GM23338 (cell line): ENCODE results near the gene CAMK2N2. TPM values are rescaled to one million over a fixed set of nuclear protein-coding genes. Genes with fewer than 3 reads are reported as not detected.

Source experiments
- ATAC-seq: fragments of 200-7000 bp; cut with Tn5 transposase; 3 replicates; pipeline ENCODE4 v1.9.1; 2020
- DNase-seq: peaks from one replicate; pipeline ENCODE4 v3.0.0-alpha.2; 2015; ENCODE audit warnings: low spot score
- H2AFZ ChIP-seq: fragments of 200-600 bp; sonication (generic); 2 replicates; pipeline ENCODE4 v1.8.0; 2016; ENCODE audit warnings: antibody characterized with exemption, mild to moderate bottlenecking, moderate library complexity
- H3F3A ChIP-seq: fragments of 200-600 bp; sonication (generic); replicated peaks from 2 replicates; pipeline ENCODE4 v1.8.0; 2017; ENCODE audit warnings: antibody characterized with exemption, mixed run types, low read depth
- H3K27ac ChIP-seq: fragments of 200-600 bp; sonication (generic); 2 replicates; pipeline ENCODE4 v1.6.1; 2016; ENCODE audit warnings: low read depth
- H3K27me3 ChIP-seq: fragments of 200-600 bp; sonication (generic); 2 replicates; pipeline ENCODE4 v1.8.0; 2016; ENCODE audit warnings: mild to moderate bottlenecking, mixed run types, moderate library complexity; ENCODE audit not compliant: insufficient read depth
- H3K36me3 ChIP-seq: fragments of 200-600 bp; sonication (generic); 2 replicates; pipeline ENCODE4 v1.8.0; 2016; ENCODE audit warnings: mild to moderate bottlenecking; ENCODE audit not compliant: insufficient read depth
- H3K4me1 ChIP-seq: fragments of 200-600 bp; sonication (generic); 2 replicates; pipeline ENCODE4 v1.8.0; 2016; ENCODE audit warnings: mild to moderate bottlenecking, moderate library complexity; ENCODE audit not compliant: insufficient read depth
- H3K4me2 ChIP-seq: fragments of 200-600 bp; sonication (generic); 2 replicates; pipeline ENCODE4 v1.7.1; 2017; ENCODE audit warnings: mixed run types
- H3K4me3 ChIP-seq: fragments of 200-600 bp; sonication (generic); 2 replicates; pipeline ENCODE4 v1.6.1; 2016; ENCODE audit warnings: mixed run types
- H3K79me2 ChIP-seq: fragments of 200-600 bp; sonication (generic); replicated peaks from 2 replicates; pipeline ENCODE4 v1.8.0; 2017; ENCODE audit warnings: mild to moderate bottlenecking; ENCODE audit not compliant: insufficient read depth
- H3K9me2 ChIP-seq: fragments of 200-600 bp; sonication (generic); 2 replicates; pipeline ENCODE4 v1.8.0; 2017; ENCODE audit not compliant: insufficient read depth
- H4K20me1 ChIP-seq: fragments of 200-600 bp; sonication (generic); replicated peaks from 2 replicates; pipeline ENCODE4 v1.8.0; 2017; ENCODE audit warnings: mild to moderate bottlenecking; ENCODE audit not compliant: insufficient read depth
- H3K27ac Mint-ChIP-seq: 2 replicates; pipeline ENCODE4 v1.8.0; 2020; ENCODE audit warnings: inconsistent platforms, mild to moderate bottlenecking, moderate library complexity, mixed read lengths
- H3K27me3 Mint-ChIP-seq: 3 replicates; pipeline ENCODE4 v1.8.0; 2022; ENCODE audit warnings: low read depth, mild to moderate bottlenecking, moderate library complexity, mixed read lengths, inconsistent platforms; ENCODE audit not compliant: insufficient read depth, poor library complexity
- H3K36me3 Mint-ChIP-seq: 3 replicates; pipeline ENCODE4 v1.8.0; 2021; ENCODE audit warnings: low read depth, mild to moderate bottlenecking, inconsistent platforms, moderate library complexity, mixed read lengths
- H3K4me1 Mint-ChIP-seq: 3 replicates; pipeline ENCODE4 v1.8.0; 2020; ENCODE audit warnings: mild to moderate bottlenecking, inconsistent platforms, mixed read lengths
- H3K4me3 Mint-ChIP-seq: 3 replicates; pipeline ENCODE4 v1.8.0; 2021; ENCODE audit warnings: moderate library complexity, mild to moderate bottlenecking, inconsistent platforms, mixed read lengths
- H3K9me3 Mint-ChIP-seq: 3 replicates; pipeline ENCODE4 v1.8.0; 2020; ENCODE audit warnings: moderate library complexity, mild to moderate bottlenecking, inconsistent platforms, mixed read lengths
- CREB1 ChIP-seq: fragments of 250-450 bp; sonication (Bioruptor Pico); IDR thresholded peaks from 2 replicates; pipeline ENCODE4 v1.5.0; 2020; ENCODE audit warnings: low read depth, mild to moderate bottlenecking, moderate library complexity
- EZH2 ChIP-seq: fragments of 200-600 bp; sonication (generic); IDR thresholded peaks from one replicate; pipeline ENCODE4 v1.8.0; 2017; ENCODE audit warnings: antibody characterized with exemption, mild to moderate bottlenecking, low read depth; ENCODE audit not compliant: unreplicated experiment
- EZH2phosphoT487 ChIP-seq: fragments of 200-600 bp; sonication (generic); IDR thresholded peaks from one replicate; pipeline ENCODE4 v1.8.1; 2018; ENCODE audit warnings: antibody characterized with exemption; ENCODE audit not compliant: unreplicated experiment
- JUNB ChIP-seq: IDR thresholded peaks from one replicate; pipeline ENCODE4 v1.6.1; 2016; ENCODE audit warnings: antibody characterized with exemption; ENCODE audit not compliant: unreplicated experiment
- NANOG ChIP-seq: IDR thresholded peaks from 2 replicates; pipeline ENCODE4 v1.6.1; 2016; ENCODE audit warnings: antibody characterized with exemption, borderline replicate concordance
- POLR2AphosphoS5 ChIP-seq: IDR thresholded peaks from 2 replicates; pipeline ENCODE4 v1.6.1; 2016; ENCODE audit warnings: antibody characterized with exemption, low read depth
- REST ChIP-seq: IDR thresholded peaks from one replicate; pipeline ENCODE4 v1.6.1; 2018; ENCODE audit warnings: antibody characterized with exemption; ENCODE audit not compliant: unreplicated experiment
- STAT1 ChIP-seq: IDR thresholded peaks from one replicate; pipeline ENCODE4 v1.6.1; 2016; ENCODE audit warnings: antibody characterized with exemption; ENCODE audit not compliant: unreplicated experiment
- ZNF114 ChIP-seq: fragments of 250-450 bp; sonication (Bioruptor Pico); IDR thresholded peaks from 2 replicates; pipeline ENCODE4 v1.5.0; 2020; ENCODE audit warnings: mild to moderate bottlenecking, moderate library complexity
- ZNF331 ChIP-seq: fragments of 250-450 bp; sonication (Bioruptor Pico); IDR thresholded peaks from 2 replicates; pipeline ENCODE4 v1.5.0; 2020; ENCODE audit warnings: low read depth, mild to moderate bottlenecking, moderate library complexity
- polyA plus RNA-seq: library from polyadenylated mRNA; unstranded; fragments of >200 nt; fragmentation: Nextera tagmentation; extraction: Ambion mirVana; gene quantifications from 2 replicates; pipeline ENCODE4 v1.2.1, GENCODE V29; 2016
- total RNA-seq: library from RNA; depleted of rRNA; stranded (reverse); fragments of >200 nt; shearing (Covaris generic); gene quantifications from 2 replicates; pipeline ENCODE4 v1.2.3, GENCODE V29; 2014
- TF ChIP-seq, protein P1 (sequence below), 2 experiments: fragments of 200-600 bp in 1 of 2; sonication (generic) in 1 of 2; conservative IDR thresholded peaks; 2 replicates each; pipeline versions ENCODE4 v1.5.1 to v1.6.1; 2016 to 2017; ENCODE audit warnings: antibody characterized with exemption in 2 of 2, low read depth in 2 of 2, mild to moderate bottlenecking in 2 of 2, moderate library complexity in 1 of 2
- TF ChIP-seq, protein P2 (sequence below): IDR thresholded peaks from 2 replicates; pipeline ENCODE4 v1.6.1; 2016; ENCODE audit warnings: antibody characterized with exemption
- TF ChIP-seq, protein P3 (sequence below): fragments of 250-450 bp; sonication (Bioruptor Pico); IDR thresholded peaks from 2 replicates; pipeline ENCODE4 v1.5.0; 2020; ENCODE audit warnings: mild to moderate bottlenecking, moderate library complexity

CAMK2N2 gene
- total and polyA plus RNA-seq, 2 experiments from 2014 or later: 0.32 to 1.3 TPM

GRCh38 chr3:184291738-184292445 is 30.5 kb upstream of the CAMK2N2 start:
- Histone ChIP-seq H3K4me3 (no peak overlapping the region), H3K27me3 (no peaks in the 10 kb centered on the region), H3K36me3 (no peaks in the 10 kb centered on the region), H3K79me2 (no peaks in the 10 kb centered on the region), H4K20me1 (no peaks in the 10 kb centered on the region), H3K4me1 (no peaks in the 10 kb centered on the region), H3K27ac (no peak overlapping the region), H3K4me2 (no peak overlapping the region), H2AFZ (no peak overlapping the region), H3K9me2 (no peaks in the 10 kb centered on the region), H3F3A (no peaks in the 10 kb centered on the region)
- 0 out of 3 replicates have a peak, but pooled peaks cover 2% of the 10 kb centered on the region for H3K4me1 Mint-ChIP-seq
- DNase-seq (no peak), ATAC-seq (no peak)
- no peak overlapping the region for H3K4me3 Mint-ChIP-seq
- H3K27me3 Mint-ChIP-seq: peaks cover 8% of the 10 kb centered on the region
- H3K9me3 Mint-ChIP-seq: no peaks in the 10 kb centered on the region
- no peak overlapping the region for H3K27ac Mint-ChIP-seq
- no peaks in the 10 kb centered on the region for H3K36me3 Mint-ChIP-seq
- TF ChIP-seq CREB1 (no peak), ZNF114 (CRISPR knock-in tag) (no peak), REST (no peak), EZH2 (no peak), JUNB (no peak), NANOG (no peak), POLR2AphosphoS5 (no peak), STAT1 (no peak), ZNF331 (CRISPR knock-in tag) (no peak), EZH2phosphoT487 (no peak)
- TF ChIP-seq, protein P1, sequence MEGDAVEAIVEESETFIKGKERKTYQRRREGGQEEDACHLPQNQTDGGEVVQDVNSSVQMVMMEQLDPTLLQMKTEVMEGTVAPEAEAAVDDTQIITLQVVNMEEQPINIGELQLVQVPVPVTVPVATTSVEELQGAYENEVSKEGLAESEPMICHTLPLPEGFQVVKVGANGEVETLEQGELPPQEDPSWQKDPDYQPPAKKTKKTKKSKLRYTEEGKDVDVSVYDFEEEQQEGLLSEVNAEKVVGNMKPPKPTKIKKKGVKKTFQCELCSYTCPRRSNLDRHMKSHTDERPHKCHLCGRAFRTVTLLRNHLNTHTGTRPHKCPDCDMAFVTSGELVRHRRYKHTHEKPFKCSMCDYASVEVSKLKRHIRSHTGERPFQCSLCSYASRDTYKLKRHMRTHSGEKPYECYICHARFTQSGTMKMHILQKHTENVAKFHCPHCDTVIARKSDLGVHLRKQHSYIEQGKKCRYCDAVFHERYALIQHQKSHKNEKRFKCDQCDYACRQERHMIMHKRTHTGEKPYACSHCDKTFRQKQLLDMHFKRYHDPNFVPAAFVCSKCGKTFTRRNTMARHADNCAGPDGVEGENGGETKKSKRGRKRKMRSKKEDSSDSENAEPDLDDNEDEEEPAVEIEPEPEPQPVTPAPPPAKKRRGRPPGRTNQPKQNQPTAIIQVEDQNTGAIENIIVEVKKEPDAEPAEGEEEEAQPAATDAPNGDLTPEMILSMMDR (conservative IDR thresholded peaks at IDR 0.05; ENCODE audit: low read depth in 2 of 2): no peak
- TF ChIP-seq, protein P2, sequence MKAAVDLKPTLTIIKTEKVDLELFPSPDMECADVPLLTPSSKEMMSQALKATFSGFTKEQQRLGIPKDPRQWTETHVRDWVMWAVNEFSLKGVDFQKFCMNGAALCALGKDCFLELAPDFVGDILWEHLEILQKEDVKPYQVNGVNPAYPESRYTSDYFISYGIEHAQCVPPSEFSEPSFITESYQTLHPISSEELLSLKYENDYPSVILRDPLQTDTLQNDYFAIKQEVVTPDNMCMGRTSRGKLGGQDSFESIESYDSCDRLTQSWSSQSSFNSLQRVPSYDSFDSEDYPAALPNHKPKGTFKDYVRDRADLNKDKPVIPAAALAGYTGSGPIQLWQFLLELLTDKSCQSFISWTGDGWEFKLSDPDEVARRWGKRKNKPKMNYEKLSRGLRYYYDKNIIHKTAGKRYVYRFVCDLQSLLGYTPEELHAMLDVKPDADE: no peak
- TF ChIP-seq, protein P3, sequence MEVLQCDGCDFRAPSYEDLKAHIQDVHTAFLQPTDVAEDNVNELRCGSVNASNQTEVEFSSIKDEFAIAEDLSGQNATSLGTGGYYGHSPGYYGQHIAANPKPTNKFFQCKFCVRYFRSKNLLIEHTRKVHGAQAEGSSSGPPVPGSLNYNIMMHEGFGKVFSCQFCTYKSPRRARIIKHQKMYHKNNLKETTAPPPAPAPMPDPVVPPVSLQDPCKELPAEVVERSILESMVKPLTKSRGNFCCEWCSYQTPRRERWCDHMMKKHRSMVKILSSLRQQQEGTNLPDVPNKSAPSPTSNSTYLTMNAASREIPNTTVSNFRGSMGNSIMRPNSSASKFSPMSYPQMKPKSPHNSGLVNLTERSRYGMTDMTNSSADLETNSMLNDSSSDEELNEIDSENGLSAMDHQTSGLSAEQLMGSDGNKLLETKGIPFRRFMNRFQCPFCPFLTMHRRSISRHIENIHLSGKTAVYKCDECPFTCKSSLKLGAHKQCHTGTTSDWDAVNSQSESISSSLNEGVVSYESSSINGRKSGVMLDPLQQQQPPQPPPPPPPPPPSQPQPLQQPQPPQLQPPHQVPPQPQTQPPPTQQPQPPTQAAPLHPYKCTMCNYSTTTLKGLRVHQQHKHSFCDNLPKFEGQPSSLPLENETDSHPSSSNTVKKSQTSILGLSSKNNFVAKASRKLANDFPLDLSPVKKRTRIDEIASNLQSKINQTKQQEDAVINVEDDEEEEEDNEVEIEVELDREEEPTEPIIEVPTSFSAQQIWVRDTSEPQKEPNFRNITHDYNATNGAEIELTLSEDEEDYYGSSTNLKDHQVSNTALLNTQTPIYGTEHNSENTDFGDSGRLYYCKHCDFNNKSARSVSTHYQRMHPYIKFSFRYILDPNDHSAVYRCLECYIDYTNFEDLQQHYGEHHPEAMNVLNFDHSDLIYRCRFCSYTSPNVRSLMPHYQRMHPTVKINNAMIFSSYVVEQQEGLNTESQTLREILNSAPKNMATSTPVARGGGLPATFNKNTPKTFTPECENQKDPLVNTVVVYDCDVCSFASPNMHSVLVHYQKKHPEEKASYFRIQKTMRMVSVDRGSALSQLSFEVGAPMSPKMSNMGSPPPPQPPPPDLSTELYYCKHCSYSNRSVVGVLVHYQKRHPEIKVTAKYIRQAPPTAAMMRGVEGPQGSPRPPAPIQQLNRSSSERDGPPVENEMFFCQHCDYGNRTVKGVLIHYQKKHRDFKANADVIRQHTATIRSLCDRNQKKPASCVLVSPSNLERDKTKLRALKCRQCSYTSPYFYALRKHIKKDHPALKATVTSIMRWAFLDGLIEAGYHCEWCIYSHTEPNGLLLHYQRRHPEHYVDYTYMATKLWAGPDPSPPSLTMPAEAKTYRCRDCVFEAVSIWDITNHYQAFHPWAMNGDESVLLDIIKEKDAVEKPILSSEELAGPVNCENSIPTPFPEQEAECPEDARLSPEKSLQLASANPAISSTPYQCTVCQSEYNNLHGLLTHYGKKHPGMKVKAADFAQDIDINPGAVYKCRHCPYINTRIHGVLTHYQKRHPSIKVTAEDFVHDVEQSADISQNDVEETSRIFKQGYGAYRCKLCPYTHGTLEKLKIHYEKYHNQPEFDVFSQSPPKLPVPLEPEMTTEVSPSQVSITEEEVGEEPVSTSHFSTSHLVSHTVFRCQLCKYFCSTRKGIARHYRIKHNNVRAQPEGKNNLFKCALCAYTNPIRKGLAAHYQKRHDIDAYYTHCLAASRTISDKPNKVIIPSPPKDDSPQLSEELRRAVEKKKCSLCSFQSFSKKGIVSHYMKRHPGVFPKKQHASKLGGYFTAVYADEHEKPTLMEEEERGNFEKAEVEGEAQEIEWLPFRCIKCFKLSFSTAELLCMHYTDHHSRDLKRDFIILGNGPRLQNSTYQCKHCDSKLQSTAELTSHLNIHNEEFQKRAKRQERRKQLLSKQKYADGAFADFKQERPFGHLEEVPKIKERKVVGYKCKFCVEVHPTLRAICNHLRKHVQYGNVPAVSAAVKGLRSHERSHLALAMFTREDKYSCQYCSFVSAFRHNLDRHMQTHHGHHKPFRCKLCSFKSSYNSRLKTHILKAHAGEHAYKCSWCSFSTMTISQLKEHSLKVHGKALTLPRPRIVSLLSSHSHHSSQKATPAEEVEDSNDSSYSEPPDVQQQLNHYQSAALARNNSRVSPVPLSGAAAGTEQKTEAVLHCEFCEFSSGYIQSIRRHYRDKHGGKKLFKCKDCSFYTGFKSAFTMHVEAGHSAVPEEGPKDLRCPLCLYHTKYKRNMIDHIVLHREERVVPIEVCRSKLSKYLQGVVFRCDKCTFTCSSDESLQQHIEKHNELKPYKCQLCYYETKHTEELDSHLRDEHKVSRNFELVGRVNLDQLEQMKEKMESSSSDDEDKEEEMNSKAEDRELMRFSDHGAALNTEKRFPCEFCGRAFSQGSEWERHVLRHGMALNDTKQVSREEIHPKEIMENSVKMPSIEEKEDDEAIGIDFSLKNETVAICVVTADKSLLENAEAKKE: no peak
